Prostate gland (tissue), 2 donors: ENCODE data around the gene PZP.

Source experiments
- POLR2A ChIP-seq: fragments of 450-650 bp; IDR thresholded peaks from one replicate; pipeline ENCODE4 v1.6.1; 2016; ENCODE audit warnings: antibody characterized with exemption, mild to moderate bottlenecking
- POLR2AphosphoS5 ChIP-seq: sonication (generic); formaldehyde crosslinking; IDR thresholded peaks from one replicate; pipeline ENCODE4 v1.6.1; 2017; ENCODE audit warnings: antibody characterized with exemption
- TF ChIP-seq, protein P1 (sequence below), 4 experiments: fragments of 200-600 bp in 2 of 4; fragments of 450-650 bp in 2 of 4; sonication (generic) in 2 of 4; IDR thresholded peaks; 1 replicate in 3 of 4; 2 replicates in 1 of 4; pipeline ENCODE4 v1.5.1; 2016 to 2019; ENCODE audit warnings: antibody characterized with exemption in 4 of 4, mild to moderate bottlenecking in 2 of 4, moderate library complexity in 2 of 4

DNA sequence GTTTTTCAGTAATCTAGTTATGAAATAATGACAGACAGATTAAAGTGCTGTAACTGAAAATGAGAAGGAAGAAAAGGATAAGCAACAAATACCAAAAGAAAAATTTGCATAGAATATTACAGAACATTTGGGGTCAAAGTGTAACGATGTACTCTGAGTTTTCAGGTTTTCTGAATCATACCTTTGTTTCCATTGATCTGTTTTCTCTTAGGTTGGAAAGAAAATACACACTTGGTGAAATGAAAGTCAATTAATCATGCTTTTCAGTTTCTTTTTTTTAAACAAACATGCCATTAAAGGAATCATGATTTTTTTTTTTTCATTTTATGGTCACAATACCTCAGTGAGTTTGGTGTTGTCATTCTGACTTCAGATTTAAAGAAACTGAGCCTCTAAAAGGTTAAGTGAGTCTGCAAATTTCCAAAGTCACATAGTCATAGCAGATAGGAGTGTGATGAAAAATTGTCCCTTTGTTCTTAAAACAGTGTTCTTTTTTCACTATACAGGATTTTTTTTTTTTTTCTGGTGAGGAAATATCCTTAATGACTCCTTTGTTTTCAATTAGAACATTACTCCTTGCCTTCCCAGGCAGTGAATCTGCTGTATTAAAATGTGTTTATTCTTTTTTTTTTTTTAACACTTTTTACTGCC is 35.9 kb upstream of the PZP start:
- TF ChIP-seq, protein P1, sequence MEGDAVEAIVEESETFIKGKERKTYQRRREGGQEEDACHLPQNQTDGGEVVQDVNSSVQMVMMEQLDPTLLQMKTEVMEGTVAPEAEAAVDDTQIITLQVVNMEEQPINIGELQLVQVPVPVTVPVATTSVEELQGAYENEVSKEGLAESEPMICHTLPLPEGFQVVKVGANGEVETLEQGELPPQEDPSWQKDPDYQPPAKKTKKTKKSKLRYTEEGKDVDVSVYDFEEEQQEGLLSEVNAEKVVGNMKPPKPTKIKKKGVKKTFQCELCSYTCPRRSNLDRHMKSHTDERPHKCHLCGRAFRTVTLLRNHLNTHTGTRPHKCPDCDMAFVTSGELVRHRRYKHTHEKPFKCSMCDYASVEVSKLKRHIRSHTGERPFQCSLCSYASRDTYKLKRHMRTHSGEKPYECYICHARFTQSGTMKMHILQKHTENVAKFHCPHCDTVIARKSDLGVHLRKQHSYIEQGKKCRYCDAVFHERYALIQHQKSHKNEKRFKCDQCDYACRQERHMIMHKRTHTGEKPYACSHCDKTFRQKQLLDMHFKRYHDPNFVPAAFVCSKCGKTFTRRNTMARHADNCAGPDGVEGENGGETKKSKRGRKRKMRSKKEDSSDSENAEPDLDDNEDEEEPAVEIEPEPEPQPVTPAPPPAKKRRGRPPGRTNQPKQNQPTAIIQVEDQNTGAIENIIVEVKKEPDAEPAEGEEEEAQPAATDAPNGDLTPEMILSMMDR (IDR thresholded peaks at IDR 0.05), result no peak
- TF ChIP-seq POLR2AphosphoS5 (no peak), POLR2A (no peak)
